DMS114 treated with DMSO at 0.1 percent for 48 hours (cell line): Measurements from ENCODE around the gene CNOT1.
A peak's percentile ranks its signal among the peaks of the same experiment; 100 is the strongest.

Source experiments
- DNase-seq: peaks from one replicate; lab custom pipeline; 2025; ENCODE audit not compliant: unreplicated experiment; lab: John Stamatoyannopoulos, UW

Gene CNOT1

DNA sequence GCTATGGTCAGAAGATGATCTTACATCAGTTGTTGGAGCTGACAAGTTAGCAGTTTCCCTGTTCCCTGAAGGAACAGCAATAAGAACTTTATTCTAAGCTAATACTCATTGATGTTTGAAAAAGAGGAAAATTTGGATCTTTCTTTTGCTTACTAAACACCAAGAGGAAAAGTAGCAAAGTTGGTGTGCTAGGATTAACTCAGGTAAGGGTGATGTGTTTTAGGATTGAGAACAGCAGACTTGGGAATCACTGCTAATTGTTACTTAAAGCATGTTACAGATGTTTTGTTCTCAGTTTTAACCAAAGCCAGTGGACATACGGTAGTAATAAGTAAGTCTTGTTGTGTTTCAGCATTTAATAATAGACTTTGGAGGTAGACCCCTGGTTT is 110.7 kb downstream of the CNOT1 start:
- no peak for DNase-seq

DNA sequence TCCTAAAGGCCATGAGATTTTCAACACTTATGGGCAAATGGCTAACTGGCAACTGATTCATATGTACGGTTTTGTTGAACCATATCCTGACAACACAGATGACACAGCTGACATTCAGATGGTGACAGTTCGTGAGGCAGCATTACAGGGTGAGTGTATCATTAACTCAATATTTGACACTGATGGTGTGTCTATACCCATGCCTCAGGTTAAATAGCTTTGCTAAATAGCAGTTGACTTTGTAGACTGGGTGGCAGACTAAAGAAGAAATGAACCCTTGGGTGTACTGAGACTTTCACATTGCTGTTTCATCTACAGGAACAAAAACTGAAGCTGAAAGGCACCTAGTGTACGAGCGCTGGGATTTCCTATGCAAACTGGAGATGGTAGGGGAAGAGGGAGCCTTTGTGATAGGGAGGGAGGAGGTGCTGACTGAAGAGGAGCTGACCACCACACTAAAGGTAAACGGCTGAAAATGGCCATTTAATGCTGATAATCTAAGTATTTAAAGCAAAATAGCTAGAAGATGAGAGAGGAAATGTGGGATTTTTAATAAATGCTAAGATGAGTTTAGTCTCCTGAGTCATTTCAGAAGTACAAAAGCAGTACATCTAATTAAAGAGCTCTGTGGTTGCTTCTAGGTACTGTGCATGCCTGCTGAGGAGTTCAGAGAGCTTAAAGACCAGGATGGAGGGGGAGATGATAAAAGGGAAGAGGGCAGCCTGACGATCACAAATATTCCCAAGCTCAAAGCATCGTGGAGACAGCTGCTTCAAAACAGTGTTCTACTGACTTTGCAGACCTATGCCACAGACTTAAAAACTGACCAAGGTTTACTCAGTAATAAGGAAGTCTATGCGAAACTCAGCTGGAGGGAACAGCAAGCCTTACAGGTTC is 111.3 kb downstream of the CNOT1 start:
- DNase-seq = no peak

DNA sequence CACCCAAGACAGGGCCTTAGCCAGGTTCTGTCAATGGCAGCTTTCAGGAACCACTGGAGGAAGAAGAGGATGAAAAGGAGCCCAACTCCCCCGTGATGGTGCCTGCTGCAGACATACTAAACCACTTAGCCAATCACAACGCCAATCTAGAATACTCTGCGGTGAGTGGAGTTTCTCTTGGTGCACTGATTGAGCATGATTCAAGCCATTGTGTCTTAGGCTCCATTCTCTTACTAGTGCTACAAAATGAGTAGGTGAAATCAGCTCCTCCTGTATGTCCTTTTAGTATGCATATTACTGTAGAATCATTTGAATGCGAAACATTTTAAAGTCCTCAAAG is 112.9 kb downstream of the CNOT1 start:
- no peak for DNase-seq

DNA sequence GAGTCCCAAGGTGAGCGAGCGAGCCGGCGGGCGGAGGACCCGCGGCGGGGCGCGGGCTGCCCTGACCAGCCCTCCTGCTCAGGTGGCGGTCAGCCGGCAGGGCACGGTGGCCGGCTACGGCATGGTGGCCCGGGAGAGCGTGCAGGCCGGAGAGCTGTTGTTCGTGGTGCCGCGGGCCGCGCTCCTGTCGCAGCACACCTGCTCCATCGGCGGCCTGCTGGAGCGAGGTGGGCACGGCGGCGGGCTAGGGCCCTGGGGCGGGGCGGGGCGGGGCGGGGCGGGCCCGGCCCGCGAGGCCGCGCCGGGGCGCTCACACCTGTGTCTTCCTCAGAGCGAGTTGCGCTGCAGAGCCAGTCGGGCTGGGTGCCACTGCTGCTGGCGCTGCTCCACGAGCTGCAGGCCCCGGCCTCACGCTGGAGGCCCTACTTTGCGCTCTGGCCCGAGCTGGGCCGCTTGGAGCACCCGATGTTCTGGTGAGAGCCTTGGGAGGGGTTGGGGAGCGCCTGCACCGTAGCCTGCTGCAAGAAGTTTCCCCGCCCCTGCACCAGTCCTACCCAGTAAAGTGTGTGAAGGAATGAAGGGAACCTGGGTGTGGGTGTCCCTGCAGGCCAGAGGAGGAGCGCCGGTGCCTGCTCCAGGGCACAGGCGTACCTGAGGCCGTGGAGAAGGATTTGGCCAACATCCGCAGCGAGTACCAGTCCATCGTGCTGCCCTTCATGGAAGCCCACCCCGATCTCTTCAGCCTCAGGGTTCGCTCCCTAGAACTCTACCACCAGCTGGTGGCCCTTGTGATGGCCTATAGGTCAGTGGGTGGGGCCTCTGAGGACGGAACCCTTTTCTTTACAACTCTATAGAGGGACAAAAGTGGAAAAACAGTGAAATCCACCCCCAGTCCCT is 113.5 kb downstream of the CNOT1 start:
- peak; percentile 23 for DNase-seq

DNA sequence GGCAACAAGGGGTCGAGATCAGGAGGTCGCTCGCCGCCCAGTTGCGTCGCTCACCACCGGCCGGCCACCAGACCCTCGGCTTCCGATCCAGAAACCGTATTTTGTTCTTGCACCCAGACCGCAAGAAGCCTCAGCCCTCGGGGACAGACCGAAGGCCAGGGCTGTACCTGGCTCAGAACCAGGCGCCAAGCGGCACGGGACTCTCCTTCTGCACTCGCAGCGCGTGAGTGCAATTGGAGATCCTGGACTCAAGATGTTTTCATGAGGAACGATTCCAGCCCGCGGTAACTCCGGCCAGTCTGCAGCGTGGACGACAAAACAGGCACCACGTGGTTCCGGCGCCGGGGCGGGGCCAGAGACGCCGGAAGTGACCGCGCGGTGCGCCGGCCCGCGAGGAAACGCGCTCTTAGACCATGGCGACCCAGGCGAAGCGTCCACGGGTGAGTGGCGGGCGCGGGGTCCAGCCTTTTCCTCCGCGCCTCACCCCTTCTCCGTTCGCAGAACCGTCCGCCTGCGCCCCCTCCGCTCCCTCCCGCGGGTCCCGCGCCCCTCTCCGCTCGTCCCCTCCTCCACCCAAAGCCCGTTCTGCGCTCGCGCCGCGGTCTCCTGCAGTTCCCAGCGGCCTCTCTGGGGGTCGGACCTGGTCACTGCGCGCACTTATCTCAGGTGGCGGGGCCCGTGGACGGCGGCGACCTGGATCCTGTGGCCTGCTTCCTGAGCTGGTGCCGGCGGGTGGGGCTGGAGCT is 114.3 kb downstream of the CNOT1 start, which contains the start of gene SETD6:
Gene SETD6 (plus strand): TSS at position 393 of the 746 bp plus-strand sequence. CDS start 21 bp downstream, at position 414.
- peak; percentile 83 for DNase-seq

DNA sequence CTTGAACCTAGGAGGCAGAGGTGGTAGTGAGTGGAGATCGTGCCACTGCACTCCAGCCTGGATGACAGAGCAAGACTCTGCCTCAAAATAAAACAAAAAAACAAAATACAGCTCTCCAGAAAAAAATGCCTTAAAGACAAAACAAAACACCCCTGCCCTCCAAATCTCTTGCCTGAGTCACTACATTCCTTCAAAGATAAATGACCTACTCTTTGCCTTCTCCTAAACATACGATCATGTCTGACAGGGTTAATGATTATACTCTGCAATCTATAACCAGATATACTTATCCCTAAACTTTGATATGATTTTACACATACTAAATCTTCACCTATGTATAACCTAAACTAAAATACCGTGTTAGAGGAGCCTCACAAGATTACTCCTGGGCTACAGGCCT is 115.8 kb downstream of the CNOT1 start:
- DNase-seq = no peak

DNA sequence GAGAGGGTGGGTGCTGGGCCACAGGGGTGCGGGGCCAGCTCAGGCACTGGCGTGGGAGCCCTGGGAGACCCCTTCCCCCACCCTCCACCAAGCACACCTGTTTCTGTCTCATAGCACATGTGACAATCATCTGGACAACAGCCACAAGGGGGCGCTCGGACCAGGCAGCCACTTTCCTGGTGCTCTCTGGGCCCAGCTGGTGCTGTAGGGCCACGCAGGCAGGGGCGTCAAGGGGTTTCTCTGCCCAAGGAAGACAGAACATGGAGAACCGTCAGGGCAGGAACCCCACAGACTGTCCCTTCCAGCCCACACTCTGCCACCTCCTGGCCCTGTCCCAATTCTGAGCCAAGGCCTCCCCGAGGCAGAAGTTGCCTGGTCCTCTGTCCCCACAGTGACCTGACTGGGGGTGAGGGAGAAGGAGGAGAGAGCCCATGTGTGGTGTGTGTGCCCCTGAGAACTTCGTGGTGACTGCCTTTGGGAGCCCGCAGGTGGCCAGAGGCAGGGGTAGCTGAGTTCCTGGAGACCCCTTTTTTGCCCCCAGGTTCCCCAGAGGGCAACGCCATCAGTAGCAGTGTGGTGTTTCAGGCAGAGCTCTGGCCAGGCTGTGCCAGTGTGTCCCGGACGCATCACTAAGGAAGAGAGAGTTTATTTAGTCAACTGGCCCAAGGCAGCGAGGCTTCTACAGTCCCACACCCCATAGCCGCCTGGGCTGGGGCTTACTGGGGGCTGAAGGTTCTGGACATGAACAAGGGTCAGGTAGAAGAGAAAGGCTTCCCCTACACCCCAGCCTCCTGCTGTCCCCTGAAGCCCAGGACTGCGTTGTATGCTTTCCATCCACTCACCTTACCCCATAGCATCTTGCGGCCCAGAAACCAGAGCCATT is 117.5 kb downstream of the CNOT1 start:
- DNase-seq = peak; percentile 48

DNA sequence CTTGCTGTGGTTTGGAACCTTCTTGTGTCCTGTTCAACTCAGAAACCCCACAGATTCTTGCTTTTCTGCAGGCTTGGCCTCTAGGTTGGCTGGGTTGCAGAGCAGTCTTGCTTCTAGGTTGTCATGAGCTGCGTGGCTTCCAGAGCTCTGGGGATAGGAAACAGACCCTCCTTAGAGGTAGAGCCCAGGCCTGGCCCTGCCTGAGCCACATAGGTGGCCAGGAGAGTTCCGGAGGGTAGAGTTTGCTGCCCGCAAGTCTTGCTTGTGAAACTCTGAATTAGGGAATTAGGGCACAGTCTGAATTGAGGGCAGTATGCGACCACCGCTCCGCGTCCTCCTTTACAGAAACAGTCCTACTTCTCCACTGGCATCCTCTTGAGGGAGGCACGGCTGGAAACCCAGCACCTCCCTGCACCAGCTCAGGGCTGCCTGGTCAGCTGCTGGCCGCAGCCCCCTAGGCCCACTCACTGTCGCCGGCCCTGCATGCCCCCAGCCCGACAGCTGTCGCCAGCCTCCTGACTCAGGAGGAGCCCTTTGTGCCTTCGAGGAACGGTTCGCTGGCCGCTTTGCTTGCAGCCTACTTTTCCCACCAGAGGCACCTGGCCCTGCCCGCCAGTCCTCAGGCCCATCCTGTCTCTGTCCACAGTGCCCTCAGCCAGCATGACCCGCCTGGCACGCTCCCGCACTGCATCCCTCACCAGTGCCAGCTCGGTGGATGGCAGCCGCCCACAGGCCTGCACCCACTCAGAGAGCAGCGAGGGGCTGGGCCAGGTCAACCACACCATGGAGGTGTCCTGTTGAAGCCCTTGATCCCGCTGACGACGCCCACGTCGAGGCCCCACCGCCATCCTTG is 118.6 kb downstream of the CNOT1 start:
- DNase-seq = no peak

DNA sequence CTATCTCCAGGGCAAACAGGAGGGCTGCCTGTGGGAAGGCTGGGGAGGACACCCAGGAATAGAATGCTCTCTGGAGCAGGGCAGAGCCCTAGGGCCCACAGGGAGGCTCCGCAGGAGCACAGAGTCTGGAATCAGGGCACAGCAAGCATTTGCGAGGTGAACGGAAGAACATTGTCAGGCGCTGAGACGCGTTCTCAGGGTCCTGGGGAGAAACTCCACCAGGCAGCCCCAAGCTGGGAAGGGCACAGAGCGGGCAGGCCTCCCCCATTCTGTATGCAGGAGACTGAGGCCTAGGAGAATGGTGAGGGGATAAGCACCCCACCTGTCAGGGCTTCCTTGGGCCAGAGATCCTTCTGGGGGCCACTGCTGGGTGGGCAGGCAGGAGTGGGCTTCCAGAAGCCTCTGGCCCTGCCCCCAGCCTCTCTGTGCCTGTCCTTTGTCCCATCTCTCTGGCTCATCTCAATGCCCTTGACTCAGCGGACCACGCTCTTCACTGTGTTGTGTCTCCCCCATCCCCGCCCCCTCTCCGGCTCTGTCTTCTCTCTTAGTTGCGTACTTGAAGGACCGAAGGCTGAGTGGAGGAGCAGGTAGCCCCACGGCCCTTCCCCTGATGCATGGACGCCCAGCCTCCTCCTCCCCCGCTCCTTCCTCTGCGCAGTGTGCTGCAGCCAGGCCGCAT is 119.4 kb downstream of the CNOT1 start:
- no peak for DNase-seq

DNA sequence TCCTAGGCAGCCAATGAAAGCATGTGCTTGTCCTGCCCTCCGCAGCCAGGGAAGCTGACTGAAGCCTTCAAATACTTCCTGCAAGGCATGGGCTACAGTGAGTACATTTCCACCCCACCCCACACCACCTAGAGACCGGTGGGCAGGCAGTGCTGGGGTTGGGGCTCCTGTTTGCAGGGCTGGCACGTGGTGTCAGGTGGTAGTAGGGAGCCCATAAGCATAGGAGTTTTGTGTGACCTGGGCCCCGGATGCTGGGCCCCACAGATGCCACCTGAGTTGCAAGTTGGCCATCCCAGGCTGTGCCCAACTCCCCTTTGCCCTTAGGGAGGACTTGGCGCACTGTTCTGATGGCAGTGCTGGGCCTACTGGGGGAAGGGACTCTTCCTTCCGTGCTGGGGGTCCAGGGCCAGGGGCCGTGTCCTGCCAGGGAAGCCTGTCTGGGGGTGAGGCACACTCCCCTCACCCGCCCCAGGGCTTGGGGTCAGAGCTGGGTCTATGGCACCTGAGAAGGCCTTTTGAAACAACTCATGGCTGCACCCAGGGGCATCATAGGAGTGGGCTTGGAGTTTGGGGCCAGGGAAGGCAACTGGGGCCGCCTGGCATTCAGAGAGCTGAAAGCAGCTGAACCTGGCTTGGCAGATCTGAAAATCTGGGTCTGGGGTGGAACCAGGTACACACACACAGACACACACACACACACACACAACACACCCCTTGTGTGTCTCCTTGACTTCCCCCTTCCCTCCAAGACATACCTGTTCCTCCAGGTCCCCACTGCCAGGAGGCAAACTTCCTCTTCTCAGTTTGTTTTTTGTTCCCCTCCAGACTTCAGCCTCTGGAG is 120.2 kb downstream of the CNOT1 start:
- DNase-seq = no peak

DNA sequence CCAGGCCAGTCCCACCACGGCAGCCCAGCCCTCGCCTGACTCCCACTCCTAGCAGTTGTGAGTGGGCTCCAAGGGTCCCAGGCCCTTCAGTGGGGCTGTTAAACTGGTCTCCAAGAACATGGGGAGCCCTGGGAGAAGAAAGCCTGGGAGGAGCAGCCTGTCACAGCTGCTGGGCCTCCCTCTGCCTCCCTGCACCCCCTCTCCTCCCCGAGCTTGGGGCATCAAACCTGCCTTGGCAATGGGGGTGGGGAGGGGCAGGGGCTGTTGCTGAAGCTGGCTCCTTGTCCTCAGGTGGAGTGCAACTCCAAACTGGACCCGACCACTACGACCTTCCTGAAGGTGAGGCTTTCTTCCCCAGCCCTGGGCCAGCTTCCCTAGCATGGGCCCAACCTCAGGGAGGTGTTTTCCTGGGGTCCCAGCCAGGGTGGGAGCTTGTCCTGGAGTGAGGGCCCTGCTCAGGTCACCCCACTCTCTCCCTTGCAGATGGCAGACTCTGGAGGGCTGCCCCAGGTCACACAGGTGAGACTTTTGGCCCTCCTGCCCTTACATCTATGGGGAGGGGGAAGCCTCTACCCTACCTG is 120.9 kb downstream of the CNOT1 start:
- DNase-seq = no peak

DNA sequence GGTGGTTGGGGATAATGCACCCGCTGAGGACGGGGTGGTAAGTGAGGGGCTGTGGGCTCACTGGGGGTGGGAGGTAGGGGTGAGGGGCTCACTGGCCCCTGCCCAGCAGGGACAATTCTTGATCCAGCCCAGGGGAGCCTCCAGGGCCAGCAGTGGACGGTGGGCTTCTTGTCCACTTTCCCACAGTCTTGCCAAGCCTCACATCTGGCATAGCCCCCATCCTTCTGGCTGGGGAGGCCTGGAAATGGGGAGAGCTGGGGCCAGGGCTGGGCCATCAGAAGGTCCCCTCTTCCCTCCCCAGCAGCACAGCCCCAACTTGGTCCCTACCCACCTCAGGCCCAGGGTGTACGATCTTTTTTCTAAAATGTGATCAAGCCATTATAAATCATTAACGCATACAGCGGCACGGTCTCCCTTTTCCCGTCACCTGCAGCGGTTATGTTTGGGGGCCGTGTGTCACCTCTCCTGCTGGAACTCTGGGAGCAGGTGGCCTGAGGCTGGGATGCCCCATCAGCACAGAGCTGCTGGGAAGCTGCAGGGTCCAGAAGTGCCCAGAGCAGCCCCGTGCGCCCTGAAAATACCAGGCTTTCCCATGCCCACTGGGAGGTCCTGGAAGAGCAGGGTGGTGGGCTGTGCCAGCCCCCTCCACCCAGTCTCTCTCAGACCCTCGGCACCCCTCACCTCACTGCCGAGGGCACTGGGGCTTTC is 121.5 kb downstream of the CNOT1 start:
- no peak for DNase-seq

DNA sequence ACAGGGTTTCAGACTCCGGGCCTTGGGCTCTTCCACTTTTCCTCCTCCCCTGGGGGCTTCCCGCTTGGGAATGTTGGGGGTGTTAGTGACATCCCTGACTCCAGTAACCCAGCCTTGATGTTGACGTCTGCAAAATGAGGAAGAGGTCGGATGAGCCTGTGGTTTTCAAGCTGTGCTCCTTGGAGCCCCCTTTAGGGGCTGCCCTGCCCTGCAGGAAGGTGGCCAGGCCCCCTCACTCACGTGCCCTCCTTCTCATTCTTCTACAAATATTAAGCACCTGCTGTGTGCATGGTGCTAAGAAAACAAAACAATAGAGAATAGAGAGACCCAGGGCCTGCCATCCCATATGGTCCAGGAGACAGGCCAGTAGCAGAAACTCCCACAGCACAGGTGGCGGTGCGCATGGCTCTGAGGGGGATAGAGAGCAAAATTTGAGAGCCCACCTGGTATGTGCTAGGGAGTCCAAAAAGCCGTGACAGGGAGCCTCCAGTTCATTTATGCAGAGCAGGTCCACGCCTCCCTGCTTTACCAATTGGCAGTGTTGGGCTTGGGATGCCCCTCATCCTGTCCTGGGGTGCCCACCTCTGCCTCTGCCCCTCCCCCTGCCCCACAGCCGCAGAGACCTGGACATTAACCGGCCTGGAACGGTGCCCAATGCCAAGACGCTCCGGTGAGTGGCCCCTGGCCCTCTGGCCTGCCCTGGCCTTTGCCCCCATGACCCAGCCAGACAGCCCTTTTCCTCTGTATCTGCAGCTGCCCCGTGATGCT is 122.2 kb downstream of the CNOT1 start:
- no peak for DNase-seq

DNA sequence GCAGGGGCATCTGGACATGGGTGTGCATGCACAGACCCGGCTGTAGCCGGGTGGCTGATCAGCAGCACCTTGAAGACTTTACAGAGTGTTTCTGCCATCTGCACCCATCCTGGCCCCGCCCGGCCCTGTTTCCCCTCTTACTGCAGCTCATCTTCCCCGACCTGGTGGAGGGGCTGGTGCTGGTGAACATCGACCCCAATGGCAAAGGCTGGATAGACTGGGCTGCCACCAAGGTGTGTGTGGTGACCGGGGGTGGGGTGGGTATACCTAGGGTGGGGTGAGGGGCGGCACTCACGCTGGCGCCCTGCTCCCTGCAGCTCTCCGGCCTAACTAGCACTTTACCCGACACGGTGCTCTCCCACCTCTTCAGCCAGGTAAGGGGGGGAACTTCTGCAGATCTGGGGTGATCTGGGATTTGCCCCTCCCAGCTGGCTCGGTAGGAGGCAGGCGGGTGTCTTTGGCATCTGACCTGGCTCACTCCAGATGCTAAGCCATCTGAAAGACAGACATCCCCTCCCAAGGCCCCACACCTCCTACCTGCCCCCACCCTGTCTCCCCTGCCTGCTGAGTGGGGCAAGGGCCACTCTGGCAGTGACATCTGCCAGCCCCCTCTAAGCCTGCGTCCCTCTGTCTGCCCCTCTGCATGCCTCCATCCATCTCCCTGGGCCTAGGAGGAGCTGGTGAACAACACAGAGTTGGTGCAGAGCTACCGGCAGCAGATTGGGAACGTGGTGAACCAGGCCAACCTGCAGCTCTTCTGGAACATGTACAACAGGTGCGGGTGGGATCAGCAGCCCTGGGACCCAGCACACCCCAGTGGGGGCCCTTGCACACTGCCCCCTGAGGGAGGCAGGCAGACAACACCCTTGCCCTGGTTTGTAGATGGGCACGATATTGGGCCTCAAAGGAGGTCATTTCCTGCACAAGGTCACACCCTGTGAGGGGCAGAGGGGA is 123.1 kb downstream of the CNOT1 start:
- DNase-seq = no peak
